Measurements from ENCODE around the gene TENT5A.
"Not testable (repeated sequence)": the region's sequence is repeated elsewhere in the genome, so short reads cannot be mapped to it uniquely, and the experiment has no call there.

Gene TENT5A

DNA sequence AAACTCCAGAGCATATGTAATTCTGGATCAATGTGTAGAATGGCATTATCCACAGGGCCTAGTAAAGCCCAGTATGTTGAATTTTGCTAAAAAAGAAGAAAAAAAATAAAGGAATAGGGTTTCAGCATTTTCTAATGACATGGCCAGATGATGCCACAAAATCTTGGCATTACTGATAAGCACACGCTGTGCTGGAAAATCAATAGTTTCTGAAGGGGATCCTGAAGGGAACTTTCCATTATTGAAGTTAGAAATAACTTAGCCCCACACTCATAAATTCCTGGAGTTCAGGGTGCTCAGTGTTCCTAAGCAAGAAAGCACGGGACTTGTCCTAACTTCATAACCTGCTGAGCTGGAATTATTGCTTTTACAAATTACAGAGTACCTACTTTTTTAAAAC is 10.8 kb downstream of the TENT5A start:
- TF ChIP-seq, protein P1, sequence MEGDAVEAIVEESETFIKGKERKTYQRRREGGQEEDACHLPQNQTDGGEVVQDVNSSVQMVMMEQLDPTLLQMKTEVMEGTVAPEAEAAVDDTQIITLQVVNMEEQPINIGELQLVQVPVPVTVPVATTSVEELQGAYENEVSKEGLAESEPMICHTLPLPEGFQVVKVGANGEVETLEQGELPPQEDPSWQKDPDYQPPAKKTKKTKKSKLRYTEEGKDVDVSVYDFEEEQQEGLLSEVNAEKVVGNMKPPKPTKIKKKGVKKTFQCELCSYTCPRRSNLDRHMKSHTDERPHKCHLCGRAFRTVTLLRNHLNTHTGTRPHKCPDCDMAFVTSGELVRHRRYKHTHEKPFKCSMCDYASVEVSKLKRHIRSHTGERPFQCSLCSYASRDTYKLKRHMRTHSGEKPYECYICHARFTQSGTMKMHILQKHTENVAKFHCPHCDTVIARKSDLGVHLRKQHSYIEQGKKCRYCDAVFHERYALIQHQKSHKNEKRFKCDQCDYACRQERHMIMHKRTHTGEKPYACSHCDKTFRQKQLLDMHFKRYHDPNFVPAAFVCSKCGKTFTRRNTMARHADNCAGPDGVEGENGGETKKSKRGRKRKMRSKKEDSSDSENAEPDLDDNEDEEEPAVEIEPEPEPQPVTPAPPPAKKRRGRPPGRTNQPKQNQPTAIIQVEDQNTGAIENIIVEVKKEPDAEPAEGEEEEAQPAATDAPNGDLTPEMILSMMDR (IDR thresholded peaks at IDR 0.05; ENCODE audit: low read depth, low read length) = no peak
- DNase-seq (ENCODE audit: extremely low read depth, low read depth) = no peak

DNA sequence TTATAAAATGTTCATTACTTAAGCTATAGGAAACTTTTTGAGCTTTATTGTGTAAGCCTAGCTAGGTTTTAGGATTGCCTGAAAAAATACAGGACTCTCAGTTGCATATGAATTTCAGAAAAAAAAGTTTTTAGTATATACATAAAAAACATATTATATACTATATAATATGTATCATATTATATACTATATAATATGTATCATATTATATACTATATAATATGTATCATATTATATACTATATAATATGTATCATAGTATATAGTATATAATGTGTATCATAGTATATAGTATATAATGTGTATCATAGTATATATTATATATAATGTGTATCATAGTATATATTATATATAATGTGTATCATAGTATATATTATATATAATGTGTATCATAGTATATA is 11.9 kb downstream of the TENT5A start:
- DNase-seq (ENCODE audit: extremely low read depth, low read depth) = not testable (repeated sequence)

DNA sequence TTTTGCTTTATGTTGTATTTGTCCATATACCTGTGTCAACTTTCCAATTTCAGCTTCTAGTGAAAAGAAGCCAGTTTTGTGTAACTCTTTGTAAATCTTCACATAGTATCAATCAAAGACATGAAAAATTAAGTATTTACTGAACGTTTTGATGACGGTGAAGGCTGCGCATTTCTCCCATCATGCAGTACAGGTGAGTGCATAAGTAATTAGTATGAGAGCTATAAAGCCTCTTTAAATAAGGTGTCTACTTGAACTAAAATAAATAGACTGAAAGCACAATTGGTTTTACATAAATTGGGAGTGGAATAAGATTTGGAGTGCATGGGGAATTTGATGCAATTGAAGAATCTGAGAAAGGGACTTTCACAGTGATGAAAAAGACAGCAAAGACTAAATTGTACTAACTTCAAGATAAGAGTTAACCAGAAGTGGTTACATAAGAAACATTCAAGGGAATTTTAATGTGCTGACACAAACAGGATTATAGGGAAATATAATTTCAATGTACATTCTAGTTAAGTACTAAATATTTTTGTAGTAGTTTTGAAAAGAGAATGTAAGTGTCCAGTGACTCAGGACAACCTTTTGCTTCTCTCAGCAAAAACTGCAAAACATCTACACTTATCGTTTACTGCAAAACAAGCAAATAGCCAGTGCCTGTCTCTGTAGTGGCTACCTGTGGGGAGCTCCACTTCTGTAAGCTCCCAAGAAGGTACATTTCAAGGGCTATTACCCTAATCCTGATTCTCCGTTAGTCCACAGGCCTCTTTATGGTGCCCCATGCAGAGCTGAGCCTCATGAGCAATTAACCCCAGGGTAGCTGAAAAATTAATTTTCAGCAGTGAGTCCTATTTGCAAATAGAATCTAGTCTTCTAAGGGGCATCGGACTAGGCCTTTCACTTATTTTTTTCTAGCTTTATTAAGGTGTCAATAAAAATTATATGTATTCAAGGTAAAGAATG is 13.0 kb downstream of the TENT5A start:
- no peak for DNase-seq (ENCODE audit: extremely low read depth, low read depth)
- TF ChIP-seq, protein P1 (IDR thresholded peaks at IDR 0.05; ENCODE audit: low read depth, low read length) = no peak

DNA sequence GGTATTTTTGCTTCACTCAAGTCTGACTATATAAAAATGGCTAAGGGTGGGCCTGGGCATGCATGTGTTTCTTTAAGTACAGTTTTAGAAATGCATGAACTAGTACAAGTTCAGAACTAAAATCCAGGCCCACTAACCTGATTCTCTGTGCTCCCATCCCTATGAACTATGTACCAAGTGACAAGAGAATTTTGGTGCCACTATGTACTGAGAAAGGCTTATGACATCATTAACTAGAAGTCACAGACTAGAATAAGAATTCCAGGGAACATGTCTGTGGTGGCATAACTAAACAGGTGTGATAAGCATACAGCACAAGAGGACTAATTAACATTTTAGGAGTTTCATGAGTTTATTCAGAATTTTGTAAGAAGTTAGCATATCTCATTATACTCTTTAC is 16.1 kb downstream of the TENT5A start:
- no peak for DNase-seq (ENCODE audit: extremely low read depth, low read depth)
- TF ChIP-seq, protein P1 (IDR thresholded peaks at IDR 0.05; ENCODE audit: low read depth, low read length) = no peak

DNA sequence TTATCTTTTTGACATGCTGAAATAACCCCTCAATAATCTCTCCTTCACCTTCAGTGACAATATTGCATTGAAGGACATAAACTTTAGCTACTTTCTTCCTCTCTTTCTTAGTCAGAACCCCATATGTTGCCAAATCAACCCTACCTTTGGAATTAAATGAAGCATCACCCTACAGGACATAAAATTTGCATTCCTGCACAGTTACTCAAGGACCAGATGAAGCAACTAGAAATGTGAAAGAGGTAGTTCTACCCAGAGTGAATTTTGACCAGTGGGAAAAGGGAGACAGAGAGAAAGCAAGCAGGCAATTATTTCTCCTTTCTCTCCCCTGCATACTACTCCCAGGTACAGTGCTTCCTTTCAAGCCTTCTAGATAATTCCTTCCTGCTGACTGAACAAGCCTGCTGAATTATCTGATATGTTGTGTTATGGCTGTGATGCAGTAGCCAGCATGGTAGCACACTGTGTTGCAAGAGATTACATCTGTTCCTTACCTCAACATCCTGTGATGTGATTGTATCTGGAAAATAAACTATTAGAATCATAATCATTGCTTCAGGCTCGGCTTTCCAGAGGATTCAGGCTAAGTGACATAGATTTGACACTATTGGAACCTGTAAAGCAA is 16.6 kb downstream of the TENT5A start:
- TF ChIP-seq, protein P1 (IDR thresholded peaks at IDR 0.05; ENCODE audit: low read depth, low read length) = no peak
- DNase-seq (ENCODE audit: extremely low read depth, low read depth) = no peak

DNA sequence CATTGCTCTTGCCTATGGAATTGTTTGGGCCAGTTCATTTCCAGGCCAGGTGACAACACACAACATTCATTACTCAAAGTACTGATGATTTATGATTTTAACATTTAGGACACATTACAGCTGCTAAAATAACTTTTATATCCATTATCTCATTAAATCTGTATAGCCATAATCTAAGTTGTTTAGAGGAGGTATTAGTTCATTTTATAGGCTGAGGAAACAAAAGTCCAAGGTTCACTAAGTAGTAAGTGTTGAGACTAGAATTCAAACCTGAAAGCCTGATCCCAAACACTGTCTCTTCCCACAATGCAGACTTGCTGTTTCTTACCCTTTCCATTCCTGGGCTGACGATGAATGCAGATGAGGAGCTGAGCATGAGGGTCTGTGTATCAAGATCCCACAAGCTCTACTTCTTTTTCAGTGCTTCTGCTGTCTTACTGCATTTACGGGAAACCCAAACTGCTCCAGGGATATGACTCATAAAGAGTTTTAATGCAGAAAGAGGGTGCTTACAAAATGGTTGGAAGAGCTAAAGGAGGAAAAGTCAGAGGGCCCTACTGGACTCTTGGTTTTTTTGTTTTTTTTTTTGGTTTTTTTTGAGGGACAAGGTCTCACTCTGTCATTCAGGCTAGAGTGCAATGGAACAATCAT is 17.9 kb downstream of the TENT5A start:
- DNase-seq (ENCODE audit: extremely low read depth, low read depth) = no peak

DNA sequence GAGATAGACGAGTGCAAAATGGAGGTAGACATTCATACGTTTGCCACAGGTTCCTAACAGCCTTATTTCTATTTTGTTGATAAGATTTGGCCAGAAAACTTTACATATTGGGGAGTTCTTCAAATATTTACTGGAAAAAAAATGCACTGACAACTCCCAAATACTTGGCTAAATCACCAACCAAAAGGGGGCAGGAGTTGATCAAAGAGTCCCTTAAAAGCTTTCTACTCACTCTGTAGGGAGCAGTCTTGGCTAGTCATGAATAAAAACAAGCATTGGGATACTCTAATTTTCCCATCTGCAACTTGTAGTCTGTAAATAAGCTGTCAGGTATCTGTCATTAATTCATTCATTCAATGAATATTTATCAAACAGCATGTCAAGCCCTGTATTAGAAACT is 18.4 kb downstream of the TENT5A start:
- TF ChIP-seq, protein P1 (IDR thresholded peaks at IDR 0.05; ENCODE audit: low read depth, low read length) = no peak
- no peak for DNase-seq (ENCODE audit: extremely low read depth, low read depth)

More for the DNA sequence above, 17.9 kb downstream of the TENT5A start:
- TF ChIP-seq, protein P1 (IDR thresholded peaks at IDR 0.05; ENCODE audit: low read depth, low read length) = no peak
